CD4-positive, CD25-positive, alpha-beta regulatory T cell (primary cell): Measurements from ENCODE around the gene NPHP1. TPM values are rescaled to one million over a fixed set of nuclear protein-coding genes. Genes with fewer than 3 reads are reported as not detected.

Source experiments
- ATAC-seq, 2 donors: fragments of 150-1000 bp; cut with Tn5 transposase; one replicate each; pipeline ENCODE4 v1.10.0; 2021; ENCODE audit warnings: low read depth in 2 of 2, moderate number of reproducible peaks in 2 of 2, moderate library complexity in 1 of 2
- DNase-seq, 3 donors: peaks; one replicate each; pipeline versions ENCODE4 v3.0.0 to v3.0.0-alpha.2; 2012 to 2022; ENCODE audit warnings: mixed read lengths in 1 of 3
- H3K27ac ChIP-seq: one replicate; pipeline ENCODE4 v1.7.0; 2013; ENCODE audit warnings: mild to moderate bottlenecking, low read length; ENCODE audit not compliant: insufficient read depth, poor library complexity, severe bottlenecking
- H3K27me3 ChIP-seq: one replicate; pipeline ENCODE4 v1.7.0; 2013; ENCODE audit warnings: low read length; ENCODE audit not compliant: control insufficient read depth, insufficient read depth
- H3K36me3 ChIP-seq: one replicate; pipeline ENCODE4 v1.7.0; 2013; ENCODE audit warnings: mild to moderate bottlenecking, low read length, moderate library complexity; ENCODE audit not compliant: control insufficient read depth, insufficient read depth
- H3K4me1 ChIP-seq: 2 replicates; pipeline ENCODE4 v1.7.0; 2013; ENCODE audit warnings: mild to moderate bottlenecking, low read length; ENCODE audit not compliant: insufficient read depth, control insufficient read depth, poor library complexity, severe bottlenecking
- H3K4me3 ChIP-seq: one replicate; pipeline ENCODE4 v1.7.0; 2013; ENCODE audit warnings: low read depth, mild to moderate bottlenecking, low read length, moderate library complexity
- H3K9me3 ChIP-seq, 2 experiments: 1 replicate in 1 of 2; 2 replicates in 1 of 2; pipeline ENCODE4 v1.7.0; 2013; ENCODE audit warnings: low read length in 2 of 2, mild to moderate bottlenecking in 1 of 2, moderate library complexity in 1 of 2; ENCODE audit not compliant: control insufficient read depth in 2 of 2
- H3K27ac Mint-ChIP-seq, 3 donors: one replicate each; pipeline ENCODE4 v1.8.0; 2020 to 2022; ENCODE audit warnings: mild to moderate bottlenecking in 3 of 3, mixed read lengths in 3 of 3, moderate library complexity in 2 of 3
- H3K27me3 Mint-ChIP-seq: one replicate; pipeline ENCODE4 v1.8.0; 2022; ENCODE audit warnings: mild to moderate bottlenecking, mixed read lengths
- H3K36me3 Mint-ChIP-seq: one replicate; pipeline ENCODE4 v1.8.0; 2020; ENCODE audit warnings: mixed read lengths
- H3K4me1 Mint-ChIP-seq, 4 donors: one replicate each; pipeline ENCODE4 v1.8.0; 2020 to 2022; ENCODE audit warnings: mixed read lengths in 4 of 4, mild to moderate bottlenecking in 1 of 4
- H3K4me3 Mint-ChIP-seq, 4 donors: one replicate each; pipeline ENCODE4 v1.8.0; 2020 to 2022; ENCODE audit warnings: mild to moderate bottlenecking in 4 of 4, mixed read lengths in 4 of 4, moderate library complexity in 3 of 4
- H3K9me3 Mint-ChIP-seq, 7 donors: one replicate each; pipeline ENCODE4 v1.8.0; 2020 to 2022; ENCODE audit warnings: mixed read lengths in 7 of 7, mild to moderate bottlenecking in 3 of 7, moderate library complexity in 2 of 7
- polyA plus RNA-seq, 4 donors: library from polyadenylated mRNA; unstranded; fragments of 300-500 nt; fragmentation: Illumina TruSeq; gene quantifications; one replicate each; pipeline ENCODE4 v1.2.3, GENCODE V29; 2021
- total RNA-seq: library from RNA; stranded (reverse); gene quantifications from one replicate; pipeline ENCODE4 v1.2.3, GENCODE V29; 2022

Gene NPHP1
- total and polyA plus RNA-seq, 5 donors from 2014 or later: 0.15 to 0.58 (median 0.31) TPM; not detected in 2

DNA sequence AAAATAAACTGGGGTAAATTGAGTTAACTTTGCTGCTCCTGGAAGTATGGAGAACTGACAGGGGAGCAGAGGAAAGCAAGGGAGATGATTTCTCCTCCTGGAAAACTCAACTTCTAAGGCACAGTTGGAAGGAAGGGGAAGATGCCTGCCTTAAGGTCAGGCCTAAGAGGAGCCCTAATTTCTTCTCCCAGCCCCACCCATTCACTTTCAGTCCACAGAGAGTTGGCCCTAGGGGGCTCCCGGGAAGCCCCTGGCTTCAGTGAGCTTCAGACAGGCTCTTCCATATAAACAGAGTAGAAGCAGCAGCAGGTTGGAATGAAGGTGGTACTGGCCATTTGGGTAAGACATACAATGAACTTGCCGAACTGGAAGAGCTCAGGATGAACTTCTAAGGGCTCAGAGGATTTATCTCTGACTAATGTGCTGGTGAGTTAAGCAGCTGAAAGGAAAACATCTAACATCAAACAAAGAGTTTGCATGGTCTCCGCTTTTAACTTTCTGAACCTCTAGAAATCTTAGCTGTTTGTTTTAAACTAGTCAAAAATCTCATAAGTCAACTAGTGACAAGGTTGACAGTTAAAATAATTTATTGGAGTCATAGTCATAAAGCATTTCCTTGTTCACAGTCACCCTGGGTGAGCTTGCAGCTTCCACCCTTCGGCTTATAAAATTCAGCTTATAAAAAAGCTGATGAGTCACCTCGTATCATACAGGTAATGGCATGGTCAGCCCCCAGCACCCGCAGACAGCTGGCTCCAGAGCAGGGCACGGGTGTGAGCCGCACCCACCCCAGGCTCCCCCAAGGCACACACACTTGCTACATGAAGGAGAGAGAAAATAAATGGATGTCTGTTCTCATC, 99.0 kb downstream of the NPHP1 start:
- peaks cover 33% of the 10 kb centered on the region for H3K27me3 Mint-ChIP-seq
- Histone ChIP-seq H3K27me3 (no peaks in the 10 kb centered on the region), H3K27ac (no peak overlapping the region), H3K9me3 (no peaks in the 10 kb centered on the region), H3K4me3 (no peak overlapping the region), H3K4me1 (no peaks in the 10 kb centered on the region), H3K36me3 (no peaks in the 10 kb centered on the region)
- H3K4me1 Mint-ChIP-seq: peaks cover 0 to 2% (median 0%) of the 10 kb centered on the region in 4 donors
- ATAC-seq (no peak), DNase-seq (no peak)
- no peak overlapping the region for H3K27ac Mint-ChIP-seq
- no peak overlapping the region for H3K4me3 Mint-ChIP-seq
- H3K9me3 Mint-ChIP-seq: peaks cover 0 to 6% (median 0%) of the 10 kb centered on the region in 7 donors
- no peaks in the 10 kb centered on the region for H3K36me3 Mint-ChIP-seq

GRCh38 chr2:110105183-110105582, 99.6 kb downstream of the NPHP1 start:
- Histone ChIP-seq H3K4me3 (no peak overlapping the region), H3K27me3 (no peaks in the 10 kb centered on the region), H3K27ac (no peak overlapping the region), H3K36me3 (no peaks in the 10 kb centered on the region), H3K4me1 (no peaks in the 10 kb centered on the region), H3K9me3 (no peaks in the 10 kb centered on the region)
- Mint-ChIP-seq H3K4me3 (no peak overlapping the region), H3K27me3 (peaks cover 33% of the 10 kb centered on the region), H3K36me3 (no peaks in the 10 kb centered on the region), H3K9me3 (peaks cover 0 to 6% (median 0%) of the 10 kb centered on the region in 7 donors), H3K27ac (no peak overlapping the region), H3K4me1 (peaks cover 0 to 2% (median 0%) of the 10 kb centered on the region in 4 donors)
- DNase-seq (no peak), ATAC-seq (no peak)

DNA sequence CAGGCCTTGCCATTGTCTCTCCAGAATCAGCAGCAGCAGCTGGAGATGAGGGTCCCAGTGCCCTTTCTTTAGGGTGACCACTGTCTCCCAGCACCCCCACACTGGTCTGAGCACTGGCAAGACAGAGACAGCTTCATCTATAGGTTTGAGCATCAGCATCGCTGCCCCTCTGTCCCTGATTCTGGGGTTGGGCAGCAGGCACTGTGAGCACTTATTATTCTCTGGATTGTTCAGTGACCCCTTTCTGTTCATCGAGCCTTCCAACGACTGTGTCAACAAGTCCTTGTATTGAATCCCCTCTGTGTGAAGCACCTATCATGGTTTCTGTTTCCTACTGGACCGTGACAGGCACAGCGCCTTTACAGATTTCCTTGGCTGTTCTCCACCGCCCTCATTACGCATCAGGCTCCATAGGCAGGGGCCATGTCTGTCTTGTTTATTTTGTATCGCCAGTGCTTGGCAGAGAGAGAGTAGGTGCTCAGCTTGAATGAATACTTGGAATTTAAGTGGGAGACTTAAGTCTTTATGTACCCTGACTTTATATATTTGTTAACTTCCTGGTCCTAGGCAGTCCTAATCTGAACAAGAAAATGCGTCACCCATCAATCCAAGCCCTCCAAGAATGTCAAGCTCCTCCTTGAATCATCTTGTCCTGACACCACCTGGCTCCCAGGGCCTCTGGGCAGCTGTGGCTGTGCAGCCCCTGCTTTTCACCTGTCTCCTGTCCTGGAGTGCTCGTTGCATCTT, 100.6 kb downstream of the NPHP1 start:
- Histone ChIP-seq H3K4me3 (no peak overlapping the region), H3K4me1 (no peaks in the 10 kb centered on the region), H3K27me3 (no peaks in the 10 kb centered on the region), H3K9me3 (no peaks in the 10 kb centered on the region), H3K27ac (no peak overlapping the region), H3K36me3 (no peaks in the 10 kb centered on the region)
- Mint-ChIP-seq H3K27ac (no peak overlapping the region), H3K36me3 (no peaks in the 10 kb centered on the region), H3K9me3 (peaks cover 0 to 6% (median 0%) of the 10 kb centered on the region in 7 donors), H3K4me3 (no peak overlapping the region), H3K27me3 (peaks cover 29% of the 10 kb centered on the region), H3K4me1 (no peaks in the 10 kb centered on the region)
- no peak for ATAC-seq
- no peak for DNase-seq

DNA sequence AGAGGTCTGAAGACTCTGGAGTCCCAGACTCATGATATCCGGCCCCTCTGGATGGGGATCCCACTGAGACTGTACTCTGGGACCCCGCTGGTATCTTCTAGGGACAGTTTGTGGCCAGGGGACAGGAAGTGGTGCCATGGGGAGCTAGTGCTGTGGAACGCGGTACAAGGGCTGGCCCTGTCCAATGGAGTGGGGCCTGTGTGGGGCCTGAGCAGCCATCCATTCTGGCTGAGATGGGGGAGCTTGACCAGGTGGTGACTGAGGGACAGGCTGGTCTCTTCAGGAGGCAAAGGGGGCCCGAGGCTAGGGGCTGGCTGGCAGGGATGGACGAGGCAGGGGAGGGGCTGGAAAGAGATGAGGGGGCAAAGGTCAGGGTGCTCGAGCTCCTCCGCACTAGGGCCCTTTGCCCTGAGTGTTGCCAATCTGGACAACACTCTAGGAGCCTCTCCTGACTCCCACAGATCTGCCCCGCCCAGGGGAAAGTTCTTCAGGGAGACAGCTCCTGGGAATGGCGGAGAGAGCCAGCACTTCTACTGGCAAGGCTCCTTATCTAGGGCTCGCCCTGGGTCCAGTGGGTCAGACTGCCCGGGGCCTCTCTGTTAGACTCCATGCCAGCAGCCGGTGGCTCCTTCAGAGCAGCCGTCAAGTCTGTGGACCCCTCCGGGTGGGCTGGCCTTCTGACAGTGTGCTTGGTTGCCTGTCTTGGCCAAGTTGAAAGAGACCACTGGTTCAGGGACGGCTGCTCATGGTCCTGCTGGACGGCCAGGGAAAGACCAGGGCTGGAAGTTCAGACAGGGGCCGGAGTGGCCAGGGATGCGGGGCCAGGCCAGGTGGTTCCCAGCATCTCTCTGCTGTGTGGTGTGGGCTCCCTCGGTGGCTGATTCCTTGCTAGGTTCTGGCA, 101.5 kb downstream of the NPHP1 start:
- Mint-ChIP-seq H3K4me3 (no peak overlapping the region), H3K4me1 (no peaks in the 10 kb centered on the region), H3K27me3 (peaks cover 25% of the 10 kb centered on the region), H3K27ac (no peak overlapping the region), H3K36me3 (no peaks in the 10 kb centered on the region), H3K9me3 (peaks cover 0 to 4% (median 0%) of the 10 kb centered on the region in 7 donors)
- no peak for ATAC-seq
- no peak for DNase-seq
- H3K36me3 ChIP-seq: no peaks in the 10 kb centered on the region
- H3K4me1 ChIP-seq: no peaks in the 10 kb centered on the region
- no peaks in the 10 kb centered on the region for H3K27me3 ChIP-seq
- no peak overlapping the region for H3K27ac ChIP-seq
- no peak overlapping the region for H3K4me3 ChIP-seq
- no peaks in the 10 kb centered on the region for H3K9me3 ChIP-seq

- H3K4me1 Mint-ChIP-seq: no peaks in the 10 kb centered on the region
- no peak overlapping the region for H3K27ac Mint-ChIP-seq
These were observed 102.7 kb downstream of the NPHP1 start for GRCh38 chr2:110101901-110102803.

DNA sequence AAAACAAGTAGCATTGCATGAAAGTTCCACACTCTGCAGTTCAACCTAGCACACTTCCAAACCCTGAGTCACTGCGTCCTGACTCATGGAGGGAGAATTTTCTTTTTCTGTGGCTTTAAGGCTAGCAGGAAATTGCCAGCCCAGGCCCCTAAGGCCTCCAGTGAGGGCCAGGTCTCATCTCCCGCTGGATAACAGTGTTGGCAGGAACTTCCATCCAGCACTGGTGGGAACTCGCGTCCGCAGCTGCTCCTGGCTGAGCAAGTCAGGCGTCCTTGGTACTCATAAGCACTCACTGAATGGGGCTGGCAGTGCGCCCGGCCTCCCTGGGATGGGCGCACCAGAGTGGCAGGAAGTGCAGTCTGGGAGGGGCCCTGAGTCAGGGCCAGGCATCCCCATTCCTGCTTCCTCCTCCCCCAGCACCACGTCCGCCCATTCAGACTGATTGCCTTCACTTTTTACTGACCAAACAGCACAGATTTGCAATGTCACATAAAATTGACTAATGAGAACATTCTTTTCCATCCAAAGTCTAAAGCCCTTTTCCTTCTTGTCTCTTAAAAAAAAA, 103.5 kb downstream of the NPHP1 start:
- Histone ChIP-seq H3K27me3 (no peaks in the 10 kb centered on the region), H3K36me3 (no peaks in the 10 kb centered on the region), H3K4me1 (no peaks in the 10 kb centered on the region), H3K27ac (no peak overlapping the region), H3K9me3 (no peaks in the 10 kb centered on the region), H3K4me3 (no peak overlapping the region)
- H3K27me3 Mint-ChIP-seq: peaks cover 10% of the 10 kb centered on the region
- H3K36me3 Mint-ChIP-seq: no peaks in the 10 kb centered on the region
- ATAC-seq: no peak
- no peaks in the 10 kb centered on the region for H3K4me1 Mint-ChIP-seq
- peaks cover 0 to 2% (median 0%) of the 10 kb centered on the region in 7 donors for H3K9me3 Mint-ChIP-seq
- no peak overlapping the region for H3K27ac Mint-ChIP-seq
- DNase-seq: peak in 1 of 3 donors; percentile 14
- no peak overlapping the region for H3K4me3 Mint-ChIP-seq

More at GRCh38 chr2:110101901-110102803, 102.7 kb downstream of the NPHP1 start:
- ATAC-seq: no peak
- Mint-ChIP-seq H3K9me3 (peaks cover 0 to 2% (median 0%) of the 10 kb centered on the region in 7 donors), H3K4me3 (no peak overlapping the region), H3K36me3 (no peaks in the 10 kb centered on the region), H3K27me3 (peaks cover 16% of the 10 kb centered on the region)
- no peaks in the 10 kb centered on the region for H3K4me1 ChIP-seq
- no peak overlapping the region for H3K27ac ChIP-seq
- H3K4me3 ChIP-seq: no peak overlapping the region
- H3K9me3 ChIP-seq: no peaks in the 10 kb centered on the region
- no peaks in the 10 kb centered on the region for H3K36me3 ChIP-seq
- no peak for DNase-seq
- H3K27me3 ChIP-seq: no peaks in the 10 kb centered on the region
